SK-MEL-5 (cell line): ENCODE measurements around the gene OR4A5. TPM values are rescaled to one million over a fixed set of nuclear protein-coding genes. Genes with fewer than 3 reads are reported as not detected.
"Not testable (repeated sequence)": the region's sequence is repeated elsewhere in the genome, so short reads cannot be mapped to it uniquely, and the experiment has no call there.

Experiments
- DNase-seq: peaks from one replicate; pipeline ENCODE4 v3.0.0-alpha.2; 2016; ENCODE audit warnings: low read depth, low spot score
- in situ Hi-C: cut with HindIII; loops from 2 replicates; pipeline ENCODE4 v1.10.0; 2016; ENCODE audit warnings: low sequenced_read_pairs, high pct_unique_total_duplicates, low pct_unique_long_range_greater_than_20kb
- polyA plus RNA-seq, 2 experiments: library from polyadenylated mRNA; depleted of rRNA; stranded (reverse); fragments of >200 nt; gene quantifications; 2 replicates each; pipeline ENCODE4 v1.2.3, GENCODE V29; 2015
- total RNA-seq: library from RNA; depleted of rRNA; stranded (reverse); fragments of >200 nt; shearing (Covaris generic); gene quantifications from 2 replicates; pipeline ENCODE4 v1.2.3, GENCODE V29; 2014; rRNA removed

The OR4A5 gene
- total RNA-seq, result not detected in 2 replicates
- not detected in 2 replicates for polyA plus RNA-seq (2015; cell fraction: cytosol; rRNA removed)
- polyA plus RNA-seq (2015; cell fraction: nucleus; rRNA removed), result not detected in 2 replicates

- in situ Hi-C loops, result not testable (repeated sequence)
Observed at GRCh38 chr11:54706532-54706931, at the start of gene OR4A5. TSS of gene OR4A5 (plus strand) at chr11:54706832. CDS start at chr11:54706885, 53 bp downstream.

GRCh38 chr11:54720094-54720493 is 13.5 kb downstream of the OR4A5 start:
- in situ Hi-C loops, DNase-seq: not testable (repeated sequence)

More at GRCh38 chr11:54706532-54706931, at the start of gene OR4A5:
- not testable (repeated sequence) for DNase-seq

Other genes starting within 250 kb of the OR4A5 start
- not detected in 2 replicates for gene OR4C46, start 102.8 kb upstream of the OR4A5 start, total RNA-seq